ENCODE data around the gene SPATA31D3. TPM values are rescaled to one million over a fixed set of nuclear protein-coding genes. Genes with fewer than 3 reads are reported as not detected.

The SPATA31D3 gene
- total and polyA plus RNA-seq, 2 of the 8 experiments (the other 6 are each of a cell fraction or from before 2014, with no cell fraction given), result not detected

DNA sequence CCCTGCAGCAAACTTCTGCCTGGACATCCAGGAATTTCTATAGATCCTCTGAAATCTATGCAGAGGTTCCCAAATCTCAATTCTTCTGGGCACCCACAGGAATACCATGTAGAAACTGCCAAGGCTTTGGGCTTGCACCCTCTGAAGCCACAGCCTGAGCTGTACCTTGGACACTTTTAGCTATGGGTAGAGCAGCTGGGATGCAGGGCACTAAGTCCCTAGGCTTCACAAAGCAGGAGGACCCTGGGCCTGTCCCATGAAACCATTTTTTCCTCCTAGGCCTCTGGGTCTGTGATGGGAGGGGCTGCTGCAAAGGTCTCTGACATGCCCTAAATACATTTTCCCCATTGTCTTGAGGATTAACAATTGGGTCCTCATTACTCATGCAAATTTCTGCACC lies 12.3 kb downstream of the SPATA31D3 start (continued):
- TF ChIP-seq TEAD4 (IDR thresholded peaks at IDR 0.05; ENCODE audit: low read depth, low read length) (no peak), BCL11A (IDR thresholded peaks at IDR 0.05; ENCODE audit: low read depth in 2 of 2, low read length in 2 of 2) (no peak), SIN3A (conservative IDR thresholded peaks at IDR 0.05 in 1 of 2, IDR thresholded peaks at IDR 0.05 in 1 of 2; ENCODE audit: low read depth in 1 of 2, low read length in 2 of 2) (no peak), SP4 (IDR thresholded peaks at IDR 0.05; ENCODE audit: low read length) (no peak), CBX8 (IDR thresholded peaks at IDR 0.05; ENCODE audit: borderline replicate concordance, low read depth, low read length) (no peak), EGR1 (IDR thresholded peaks at IDR 0.05; ENCODE audit: borderline replicate concordance, low read depth, low read length) (no peak), TBP (IDR thresholded peaks at IDR 0.05; ENCODE audit: low read depth, low read length) (no peak), JUND (IDR thresholded peaks at IDR 0.05; ENCODE audit: low read length) (no peak), TCF12 (IDR thresholded peaks at IDR 0.05; ENCODE audit: low read depth, low read length) (no peak), KDM1A (IDR thresholded peaks at IDR 0.05; ENCODE audit: borderline replicate concordance, low read length) (no peak)
- TF ChIP-seq, protein P1, sequence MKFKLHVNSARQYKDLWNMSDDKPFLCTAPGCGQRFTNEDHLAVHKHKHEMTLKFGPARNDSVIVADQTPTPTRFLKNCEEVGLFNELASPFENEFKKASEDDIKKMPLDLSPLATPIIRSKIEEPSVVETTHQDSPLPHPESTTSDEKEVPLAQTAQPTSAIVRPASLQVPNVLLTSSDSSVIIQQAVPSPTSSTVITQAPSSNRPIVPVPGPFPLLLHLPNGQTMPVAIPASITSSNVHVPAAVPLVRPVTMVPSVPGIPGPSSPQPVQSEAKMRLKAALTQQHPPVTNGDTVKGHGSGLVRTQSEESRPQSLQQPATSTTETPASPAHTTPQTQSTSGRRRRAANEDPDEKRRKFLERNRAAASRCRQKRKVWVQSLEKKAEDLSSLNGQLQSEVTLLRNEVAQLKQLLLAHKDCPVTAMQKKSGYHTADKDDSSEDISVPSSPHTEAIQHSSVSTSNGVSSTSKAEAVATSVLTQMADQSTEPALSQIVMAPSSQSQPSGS (IDR thresholded peaks at IDR 0.05; ENCODE audit: low read length), result no peak
- TF ChIP-seq, protein P2, sequence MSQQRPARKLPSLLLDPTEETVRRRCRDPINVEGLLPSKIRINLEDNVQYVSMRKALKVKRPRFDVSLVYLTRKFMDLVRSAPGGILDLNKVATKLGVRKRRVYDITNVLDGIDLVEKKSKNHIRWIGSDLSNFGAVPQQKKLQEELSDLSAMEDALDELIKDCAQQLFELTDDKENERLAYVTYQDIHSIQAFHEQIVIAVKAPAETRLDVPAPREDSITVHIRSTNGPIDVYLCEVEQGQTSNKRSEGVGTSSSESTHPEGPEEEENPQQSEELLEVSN (IDR thresholded peaks at IDR 0.05), result no peak
- TF ChIP-seq, protein P3, sequence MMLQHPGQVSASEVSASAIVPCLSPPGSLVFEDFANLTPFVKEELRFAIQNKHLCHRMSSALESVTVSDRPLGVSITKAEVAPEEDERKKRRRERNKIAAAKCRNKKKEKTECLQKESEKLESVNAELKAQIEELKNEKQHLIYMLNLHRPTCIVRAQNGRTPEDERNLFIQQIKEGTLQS (IDR thresholded peaks at IDR 0.05; ENCODE audit: insufficient read depth, low read depth, low read length), result no peak

Data from H1 (cell line).